ENCODE results near the gene ST6GALNAC4.
A peak's percentile ranks its signal among the peaks of the same experiment; 100 is the strongest.

Gene ST6GALNAC4

DNA sequence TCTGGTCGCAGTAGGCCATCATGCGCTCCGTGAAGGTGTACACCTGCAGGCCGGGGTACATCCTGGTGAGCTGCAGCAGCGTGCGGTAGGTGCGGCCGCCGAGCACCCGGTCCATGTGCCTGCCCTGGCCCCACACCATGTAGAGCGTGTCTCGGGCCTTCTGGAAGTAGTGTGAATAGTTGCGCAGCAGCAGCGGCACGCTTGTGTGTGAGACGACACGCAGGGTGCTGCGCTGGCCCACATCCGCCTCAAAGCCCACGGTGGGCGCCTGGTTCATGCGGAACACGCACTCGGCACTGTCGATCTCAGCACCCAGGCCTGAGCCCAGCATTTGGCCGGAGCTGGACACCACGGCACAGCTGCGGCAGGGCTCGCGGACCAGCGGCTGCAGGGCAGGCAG, 4.5 kb downstream of the ST6GALNAC4 start:
- no peak for DNase-seq

DNA sequence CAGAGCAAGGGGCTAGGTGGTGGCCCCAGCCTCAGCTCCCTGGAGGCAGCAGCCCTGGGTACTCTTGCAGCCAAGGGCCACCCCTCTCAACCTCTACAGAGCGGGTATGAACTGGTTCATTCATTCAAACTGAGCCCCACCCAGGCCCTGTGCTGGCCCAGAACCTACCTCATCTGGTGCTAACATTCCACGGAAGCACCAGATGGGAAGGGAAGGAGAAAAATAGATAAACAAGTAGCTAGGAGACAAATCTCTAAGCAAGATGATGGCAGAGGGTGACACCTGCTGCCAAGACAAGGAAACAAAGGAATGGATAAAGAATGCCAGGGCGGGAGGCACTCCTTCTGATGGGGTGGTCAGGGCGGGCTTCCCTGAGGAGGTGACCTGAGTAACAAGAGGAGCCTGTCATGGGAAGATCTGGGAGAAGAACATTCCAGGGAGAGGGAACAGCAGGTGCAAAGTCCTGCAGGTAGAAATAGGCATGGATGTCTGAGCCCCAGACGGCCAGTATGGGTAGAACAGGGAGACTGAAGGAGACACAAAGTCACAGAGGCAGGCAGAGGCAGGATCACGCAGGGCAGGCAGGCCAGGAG, 6.1 kb downstream of the ST6GALNAC4 start:
- peak in 1 of 14 donors; percentile 70 for DNase-seq

DNA sequence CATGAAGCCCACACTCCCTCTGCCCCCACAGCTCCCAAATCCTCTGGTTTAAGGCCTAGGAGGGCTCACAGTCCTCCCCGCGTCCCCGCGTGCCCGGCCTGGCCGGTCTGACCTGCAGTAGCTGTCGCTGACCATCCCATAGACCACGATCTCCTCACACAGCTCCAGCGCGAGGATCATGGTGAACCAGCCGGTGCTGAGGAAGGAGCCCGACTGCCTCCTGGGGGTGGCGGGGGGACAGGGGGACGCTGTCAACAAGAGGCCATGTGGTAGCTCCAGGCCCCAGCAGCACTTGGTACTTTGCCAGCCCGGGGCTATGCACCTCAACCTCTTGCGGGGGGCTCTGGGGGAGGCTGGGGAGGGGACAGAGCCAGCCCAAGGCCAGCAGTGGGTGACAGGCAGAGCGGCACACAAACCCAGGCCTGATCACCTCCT, 7.0 kb downstream of the ST6GALNAC4 start:
- no peak for DNase-seq

DNA sequence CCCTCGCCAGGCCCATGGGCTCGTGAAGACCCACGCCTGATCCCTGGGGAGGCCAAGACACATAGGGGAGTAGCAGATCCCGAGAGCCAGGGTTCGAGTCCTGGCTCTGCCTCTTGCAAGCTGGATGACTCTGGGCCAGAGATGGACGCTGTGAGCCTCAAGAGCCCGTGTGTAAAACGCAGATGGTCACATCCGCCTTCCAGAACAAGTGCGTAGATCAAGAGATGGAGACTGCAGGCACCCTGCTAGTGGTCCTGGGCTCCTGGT, 8.2 kb downstream of the ST6GALNAC4 start:
- no peak for DNase-seq

DNA sequence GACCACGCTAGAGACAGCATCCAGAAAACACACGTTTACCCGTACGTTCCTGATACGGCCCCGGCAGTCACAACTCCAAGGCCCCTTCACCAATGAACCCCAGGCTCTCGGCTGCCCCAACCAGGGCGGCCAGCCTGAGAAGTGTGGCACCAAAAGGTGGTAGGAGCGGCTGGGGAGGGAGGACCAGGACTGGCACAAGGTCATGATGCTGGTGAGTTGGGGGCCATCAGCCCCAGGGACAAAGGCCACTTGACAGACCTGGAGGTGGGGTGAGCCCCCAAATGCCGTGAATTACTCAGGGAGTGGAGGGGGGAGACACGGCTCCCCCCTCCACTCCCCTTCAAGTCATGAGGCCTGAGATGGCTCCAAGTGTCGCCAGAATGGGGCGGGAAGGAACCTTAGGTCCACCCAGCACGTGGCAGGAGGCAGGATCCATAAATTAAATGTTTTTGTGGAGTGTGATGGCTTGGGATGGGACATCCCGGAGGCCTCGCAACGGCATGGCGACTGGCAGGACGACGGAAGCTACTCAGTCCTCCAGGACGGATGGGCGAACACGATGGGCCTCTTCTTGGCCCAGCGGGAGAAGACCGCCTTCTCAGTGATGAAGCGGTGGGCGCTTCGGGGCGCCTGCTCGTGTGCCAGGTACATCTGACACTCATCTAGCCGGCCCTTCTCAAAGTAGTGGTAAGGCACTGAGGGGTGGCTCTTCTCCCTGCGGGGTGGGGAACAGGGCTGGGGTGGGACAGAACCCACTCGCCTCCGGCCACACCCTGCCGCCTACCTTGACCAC, 8.8 kb downstream of the ST6GALNAC4 start:
- DNase-seq = no peak

DNA sequence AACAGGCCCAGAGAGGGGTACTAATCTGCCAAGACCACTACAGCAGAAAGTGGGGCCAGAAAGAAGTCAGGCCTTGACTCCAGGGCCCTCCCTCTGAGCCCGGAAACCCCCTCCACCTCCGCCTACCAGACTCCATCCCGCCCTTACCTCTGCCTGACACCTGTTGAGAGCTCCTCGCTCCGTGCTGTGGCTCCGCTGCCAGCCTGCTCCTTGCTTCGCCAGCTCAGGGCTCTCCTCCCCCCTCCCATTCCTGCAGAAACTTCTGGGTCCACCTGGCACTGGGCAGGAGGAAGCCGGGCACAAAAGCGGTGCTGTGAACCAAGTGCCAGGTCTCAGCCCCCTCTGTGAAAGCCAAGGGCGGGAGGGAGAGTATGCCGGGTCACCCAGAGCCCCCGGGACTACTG, 11.1 kb downstream of the ST6GALNAC4 start:
- DNase-seq = peak in 6 of 14 donors; percentile 11 to 76 (median 52)

DNA sequence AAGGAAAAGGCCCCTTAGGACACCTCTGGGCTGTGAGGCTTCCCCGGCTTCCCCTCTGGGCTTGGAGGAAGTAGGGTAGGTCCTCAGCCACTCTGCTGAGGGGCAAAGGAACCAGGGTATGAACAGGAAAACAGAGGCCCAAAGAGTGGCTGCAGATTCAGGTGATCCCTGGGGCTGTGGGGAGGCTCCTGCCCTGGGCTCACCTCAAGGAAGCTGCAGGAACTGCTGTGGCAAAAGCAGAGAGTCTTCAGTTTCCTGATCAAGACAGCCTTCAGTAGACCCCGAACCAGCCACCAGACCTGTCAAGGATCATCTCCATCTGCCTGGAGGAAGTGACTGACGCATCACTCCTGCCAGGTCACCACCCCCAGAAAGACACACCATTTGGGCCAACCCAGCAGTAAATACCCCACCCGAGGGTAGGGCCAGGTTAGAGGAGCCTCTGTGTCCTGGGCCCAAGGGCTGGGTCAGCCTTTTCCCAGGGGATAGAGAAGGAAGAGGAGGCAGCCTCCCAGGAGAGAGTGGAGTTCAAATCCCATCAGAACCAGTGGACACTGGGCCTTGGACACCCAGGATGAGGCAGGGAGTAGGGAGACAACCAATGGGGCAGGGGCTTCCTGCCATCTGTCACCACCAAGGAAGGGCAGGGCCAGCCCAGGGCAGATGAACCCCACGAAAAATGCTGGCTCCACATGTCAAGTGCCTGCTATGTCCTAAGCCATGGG, 11.7 kb downstream of the ST6GALNAC4 start:
- no peak for DNase-seq

DNA sequence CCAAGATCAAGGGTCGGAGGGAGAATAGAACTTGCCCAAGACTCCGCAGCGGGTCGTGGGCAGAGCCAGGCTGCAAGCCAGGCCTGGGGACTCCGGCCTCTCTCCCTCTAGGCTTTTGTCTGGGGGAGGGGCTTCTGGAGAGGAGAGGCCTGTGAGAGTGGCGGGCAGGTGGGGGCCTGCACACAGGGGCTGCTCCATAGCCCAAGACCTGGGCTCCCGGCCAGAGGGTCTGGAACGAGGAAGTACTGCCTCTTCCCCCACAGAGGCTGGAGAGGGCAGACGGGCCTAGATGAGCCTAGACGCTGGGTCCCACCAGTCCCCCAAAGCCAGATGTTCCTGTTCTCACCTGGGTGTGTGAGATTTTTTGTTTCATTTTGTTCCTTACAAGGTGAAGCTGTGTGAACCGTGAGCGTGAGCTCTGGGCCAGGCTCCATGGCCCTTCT, 12.3 kb downstream of the ST6GALNAC4 start:
- peak in 7 of 14 donors; percentile 11 to 57 (median 31) for DNase-seq

DNA sequence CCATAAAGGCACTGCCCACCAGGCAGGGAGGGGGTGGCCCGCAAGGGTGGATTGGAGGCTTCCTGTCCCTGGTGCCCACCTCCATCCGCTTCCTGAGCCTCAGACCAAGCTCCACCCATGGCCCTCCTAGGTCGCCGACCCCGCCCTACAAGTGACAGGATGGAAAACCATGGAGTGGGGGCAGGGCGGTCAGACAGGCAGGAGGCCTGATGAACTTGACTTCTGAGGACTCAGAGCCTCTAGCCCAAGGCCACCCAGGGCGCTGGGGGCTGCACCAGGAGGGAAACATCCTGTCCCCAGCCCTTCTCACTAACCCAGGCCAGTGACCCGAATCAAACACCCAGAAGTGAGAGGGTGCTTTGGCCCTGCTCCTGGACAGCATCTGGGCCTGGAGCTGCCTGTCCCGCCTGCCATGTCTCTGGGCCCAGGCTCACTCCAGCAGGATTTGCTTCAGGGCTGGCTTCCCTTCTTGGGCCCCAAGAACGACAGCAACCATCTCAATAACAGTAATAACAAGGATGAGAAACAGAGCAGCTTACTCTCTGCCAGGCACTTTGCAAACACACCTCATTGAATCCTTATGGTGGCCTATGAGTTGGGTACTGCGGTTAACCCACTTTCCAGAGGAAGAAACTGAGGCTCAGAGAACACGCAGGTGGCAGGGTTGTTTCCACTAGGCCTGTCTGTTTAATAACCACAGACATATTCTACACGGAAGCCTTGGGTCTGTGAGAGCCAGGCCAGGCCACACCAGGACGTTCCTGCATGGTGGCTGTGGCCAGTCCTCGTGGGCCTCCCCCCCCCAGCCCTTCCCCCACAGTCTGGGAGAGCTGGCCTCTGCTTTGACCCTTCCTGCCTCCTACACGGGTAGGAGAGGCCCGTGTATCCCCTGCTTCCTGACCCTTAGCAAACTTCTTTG, 13.0 kb downstream of the ST6GALNAC4 start:
- no peak for DNase-seq

DNA sequence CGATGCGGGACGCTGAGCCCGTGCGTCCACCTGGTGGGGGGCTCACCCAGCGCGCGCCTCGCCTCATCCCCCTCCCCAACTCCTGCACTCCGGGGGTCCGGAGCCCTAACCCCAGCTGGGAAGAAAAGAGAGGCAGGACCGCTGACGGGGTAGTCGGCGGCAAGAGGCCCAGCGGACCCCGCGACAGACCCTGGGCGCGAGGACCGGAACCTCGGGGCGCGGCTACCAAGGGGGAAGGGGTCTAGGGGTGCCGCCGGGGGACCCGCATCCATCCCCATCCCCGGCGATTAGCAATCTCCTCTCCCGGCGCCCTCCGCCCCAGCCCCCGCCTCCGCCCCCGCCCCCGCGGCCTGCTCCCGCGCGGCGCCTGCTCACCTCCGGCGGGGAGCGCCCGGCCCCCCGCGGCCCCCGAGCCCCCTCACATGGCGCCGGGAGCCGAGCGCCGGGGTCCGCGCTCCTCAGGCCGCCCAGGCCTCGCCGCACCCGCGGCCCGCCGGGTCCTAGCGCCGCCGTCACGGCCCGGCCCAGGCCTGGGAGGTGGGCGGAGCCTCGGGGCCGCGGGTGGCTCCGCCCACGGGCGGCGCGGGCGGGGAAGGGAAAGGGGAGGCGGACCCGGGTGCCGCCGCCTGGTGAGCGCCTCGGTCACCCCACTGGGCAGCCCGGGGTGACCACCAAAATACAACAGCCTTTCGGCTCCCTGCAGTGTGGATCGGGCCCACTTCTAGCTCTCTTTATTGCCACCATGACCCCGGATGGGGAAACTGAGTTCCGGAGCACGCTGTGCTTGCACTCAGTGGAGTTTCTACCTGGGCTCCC, 17.5 kb downstream of the ST6GALNAC4 start, which contains the start of gene ST6GALNAC6:
Gene ST6GALNAC6 (minus strand): TSS at position 476 of the 816 bp plus-strand sequence. CDS start 1,622 bp downstream, outside the sequence.
- peak in 10 of 14 donors; percentile 30 to 83 (median 54) for DNase-seq

DNA sequence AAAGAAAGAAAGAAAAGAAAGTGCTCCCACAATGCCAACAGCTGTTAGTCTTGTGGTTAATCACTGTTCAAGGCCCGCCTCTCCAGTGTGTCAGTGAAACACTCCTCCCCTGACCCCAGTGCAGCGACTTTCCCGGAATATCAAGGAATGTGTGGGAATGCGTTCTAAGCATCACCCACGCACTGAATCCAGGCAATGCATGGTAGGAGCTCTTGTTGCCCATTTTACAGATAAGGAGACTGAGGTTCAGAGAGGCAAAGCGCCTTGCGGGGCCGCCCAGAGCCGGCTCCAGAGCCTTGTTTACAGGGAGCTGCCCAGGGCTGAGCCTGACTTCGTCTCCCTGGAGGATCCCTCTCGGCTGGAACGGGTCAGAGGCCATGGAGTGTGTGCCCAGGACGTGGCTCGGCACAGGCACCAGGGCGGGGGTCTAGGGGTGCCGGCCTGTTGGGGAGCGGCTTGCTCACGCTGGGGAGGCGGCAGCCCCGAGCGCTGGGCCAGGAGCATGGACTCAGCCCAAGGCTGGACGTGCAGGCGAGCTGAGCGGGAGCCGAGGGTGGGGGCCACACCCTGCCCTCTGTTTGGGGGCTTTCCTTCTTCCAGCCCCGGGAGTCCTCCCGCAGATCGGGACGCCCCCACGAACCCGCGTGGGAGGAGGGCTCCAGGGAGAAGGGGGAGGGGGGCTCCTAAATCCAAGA, 18.3 kb downstream of the ST6GALNAC4 start:
- DNase-seq = peak in 5 of 14 donors; percentile 32 to 64 (median 52)

DNA sequence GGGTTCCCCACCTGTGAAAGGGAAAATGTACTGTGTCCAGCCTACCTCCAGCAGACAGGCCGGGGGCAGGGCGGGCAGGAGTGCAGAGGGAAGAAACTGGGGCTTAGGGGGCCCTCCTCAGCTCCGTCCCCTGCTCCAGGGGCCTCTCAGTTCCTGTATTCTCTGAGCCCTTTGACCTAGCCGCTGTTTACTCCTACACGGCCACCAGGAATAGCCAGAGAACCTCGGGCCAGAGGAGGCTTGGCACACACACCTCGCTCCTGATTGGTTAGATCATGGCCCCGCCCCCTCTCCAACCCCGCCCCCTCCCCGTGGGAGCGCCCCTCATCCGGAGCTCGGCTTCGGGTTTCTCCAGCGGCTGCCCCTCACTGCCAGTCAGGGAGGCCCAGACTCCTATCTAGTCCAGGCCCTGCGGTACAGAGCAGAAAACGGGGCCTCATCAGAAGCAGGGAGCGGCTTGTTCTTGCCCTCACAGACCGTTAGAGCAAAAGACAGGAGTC, 19.6 kb downstream of the ST6GALNAC4 start:
- DNase-seq = peak in 12 of 14 donors; percentile 32 to 92 (median 75)

DNA sequence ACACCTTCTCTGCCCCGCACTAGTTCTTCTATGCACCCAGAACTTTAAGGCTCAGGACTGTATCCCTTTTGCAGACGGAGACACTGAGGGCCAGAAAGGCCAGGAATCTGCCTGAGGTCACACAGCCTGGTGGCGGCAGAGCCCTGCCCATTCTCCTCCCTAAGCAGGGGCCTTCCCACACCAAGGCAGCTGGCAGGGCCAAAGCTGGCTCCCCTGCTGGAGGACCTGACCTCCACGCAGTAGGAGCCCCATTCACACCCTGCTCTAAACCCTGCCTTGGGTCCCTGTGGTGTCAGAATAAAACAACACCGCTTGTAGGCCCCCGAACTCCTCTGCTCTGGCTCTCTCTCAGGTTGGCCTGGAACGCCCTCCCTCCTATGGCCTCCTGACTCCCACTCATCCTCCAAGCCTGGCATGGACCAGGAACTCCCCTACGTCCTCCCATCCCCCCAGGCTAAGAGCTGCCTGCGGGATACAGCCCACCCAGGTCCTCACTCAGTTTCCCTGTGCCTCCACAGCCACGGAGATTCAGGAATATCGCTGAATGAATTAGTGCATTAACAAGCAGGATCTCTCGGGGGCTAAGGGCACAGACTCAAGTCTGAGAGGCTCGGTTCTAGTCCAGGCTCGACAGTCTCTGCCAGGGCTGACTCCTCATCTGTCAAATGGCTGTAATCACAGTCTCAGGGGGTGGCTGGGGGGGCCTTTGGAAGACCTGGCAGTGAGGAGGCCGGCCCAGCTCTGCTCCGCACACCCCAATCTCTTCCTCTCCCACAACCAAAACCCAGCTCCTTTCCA, 20.2 kb downstream of the ST6GALNAC4 start:
- no peak for DNase-seq

DNA sequence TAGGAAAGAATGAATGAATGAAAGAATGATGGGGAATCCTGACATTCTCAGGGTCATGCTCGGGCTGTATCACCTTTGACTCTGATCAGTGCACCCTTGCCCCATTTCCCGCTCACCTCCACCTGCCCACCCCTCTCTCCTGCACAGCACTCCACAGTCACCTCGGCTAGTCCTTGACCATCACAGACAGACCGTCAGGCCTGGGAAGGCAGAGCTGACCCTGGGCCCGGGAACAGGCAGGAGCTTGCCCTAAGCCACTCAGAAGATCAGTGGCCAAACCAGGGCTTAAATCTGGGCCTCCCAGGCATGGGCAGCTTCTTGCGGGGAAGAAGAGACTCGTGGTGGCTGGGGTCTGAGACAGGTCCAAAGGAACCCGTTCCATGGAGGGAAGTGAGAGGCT, 21.0 kb downstream of the ST6GALNAC4 start:
- no peak for DNase-seq

DNA sequence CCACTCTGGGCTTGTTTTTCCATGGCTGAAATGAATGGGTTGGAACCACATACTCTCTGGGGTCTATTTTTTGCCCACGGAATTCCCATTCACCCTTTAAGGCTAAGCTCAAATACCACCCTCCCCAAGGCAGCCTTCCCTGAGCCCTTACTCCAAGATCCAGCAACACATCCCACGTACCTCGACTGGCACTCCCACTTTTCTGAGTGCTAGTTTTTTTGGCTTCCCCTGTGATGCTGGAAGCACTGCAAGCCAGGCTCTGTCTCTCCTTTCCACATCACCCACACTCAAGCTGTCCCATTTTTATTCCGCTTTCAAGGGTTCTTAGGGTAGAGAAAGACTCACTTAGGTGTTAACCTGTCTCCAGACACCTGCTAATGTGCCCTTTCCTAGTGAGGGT, 23.4 kb downstream of the ST6GALNAC4 start:
- no peak for DNase-seq

DNA sequence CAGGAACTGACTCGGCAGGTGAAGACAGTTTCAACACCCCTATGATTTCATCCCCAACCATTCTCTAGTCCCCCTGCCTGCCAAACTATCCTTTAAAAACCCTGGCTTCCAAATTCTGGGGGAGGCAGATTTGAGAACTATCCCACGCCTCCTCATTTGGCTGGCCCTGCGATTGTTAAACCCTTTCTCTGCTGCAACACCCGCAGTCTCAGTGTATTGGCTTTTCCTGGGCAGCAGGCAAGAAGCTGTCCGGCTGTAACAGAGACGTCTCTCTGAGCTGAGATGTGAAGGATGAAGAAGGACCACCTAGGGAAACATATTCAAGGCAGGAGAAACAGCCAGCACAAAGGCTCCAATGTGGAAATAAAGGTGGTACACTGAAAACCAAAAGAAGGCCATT, 24.0 kb downstream of the ST6GALNAC4 start:
- DNase-seq = no peak

DNA sequence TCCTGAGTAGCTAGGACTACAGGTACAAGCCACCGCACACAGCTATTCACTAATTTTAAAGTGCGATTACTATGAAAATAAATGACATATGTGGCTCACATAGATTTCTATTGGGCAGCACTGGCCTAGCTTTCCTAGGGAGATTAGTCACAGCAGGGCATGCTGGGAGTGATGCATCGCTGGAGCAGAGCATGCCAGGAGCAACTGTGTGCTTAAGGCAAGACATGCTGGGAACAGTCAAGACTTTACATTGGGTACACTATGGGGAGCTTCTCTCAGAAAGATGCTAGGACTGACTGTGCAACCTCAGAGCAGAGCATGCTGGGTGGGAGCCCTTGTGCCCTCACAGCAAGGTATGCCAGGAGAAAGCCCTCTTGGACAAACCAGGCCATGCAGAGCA, 26.8 kb downstream of the ST6GALNAC4 start:
- no peak for DNase-seq

DNA sequence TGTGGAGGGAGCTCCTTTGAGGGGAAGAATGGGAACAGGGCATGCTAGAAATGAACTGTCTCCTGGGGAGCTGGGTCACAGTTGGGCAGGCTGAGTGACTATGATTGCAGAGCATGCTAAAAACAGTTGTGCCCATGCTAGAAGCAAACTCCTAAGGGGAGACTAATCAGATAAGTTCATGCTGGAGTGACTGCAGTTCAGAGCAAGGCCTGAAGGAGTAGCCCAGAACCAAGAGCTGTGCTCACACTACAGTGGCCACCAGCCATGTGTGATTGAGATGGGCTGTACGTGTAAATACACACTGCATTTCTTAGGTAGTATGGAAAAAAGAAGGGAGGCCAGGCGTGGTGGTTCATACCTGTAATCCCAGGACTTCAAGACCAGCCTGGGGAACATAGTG, 29.0 kb downstream of the ST6GALNAC4 start:
- DNase-seq = no peak

DNA sequence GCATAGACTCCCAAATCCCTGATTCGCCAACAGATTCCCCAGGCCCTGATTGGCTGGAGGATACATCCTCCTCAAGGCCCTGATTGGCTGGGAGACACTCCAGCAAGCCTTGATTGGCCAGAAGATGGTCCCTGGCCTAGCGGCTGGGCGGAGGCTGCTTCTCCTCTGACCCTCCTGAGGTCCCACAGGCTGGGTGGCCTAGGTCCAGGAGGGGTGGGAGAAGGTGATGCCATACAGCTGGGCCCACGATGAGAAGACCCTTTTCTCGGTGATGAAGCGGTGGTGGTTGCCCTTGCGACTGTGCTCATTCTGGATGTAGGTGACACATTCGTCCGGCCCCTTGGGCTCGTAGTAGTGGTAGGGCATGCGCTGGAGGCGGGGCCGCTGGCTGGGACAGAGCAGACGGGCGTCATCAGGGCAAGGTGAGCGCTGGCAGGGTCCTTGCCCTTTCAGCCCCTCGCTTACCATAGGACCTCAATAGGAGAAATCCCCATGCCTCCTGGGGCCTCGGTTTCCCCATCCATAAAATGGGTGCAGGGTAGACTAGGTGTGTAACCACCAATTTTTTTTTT, 30.4 kb downstream of the ST6GALNAC4 start:
- DNase-seq = no peak
